Transverse colon (tissue), 4 donors: ENCODE measurements around the gene ZBED1.

Experiments used
- EP300 ChIP-seq: sonication (generic); formaldehyde crosslinking; IDR thresholded peaks from one replicate; pipeline ENCODE4 v1.6.1; 2017; ENCODE audit warnings: antibody characterized with exemption, low read depth
- POLR2A ChIP-seq: fragments of 450-650 bp; IDR thresholded peaks from one replicate; pipeline ENCODE4 v1.6.1; 2016; ENCODE audit warnings: antibody characterized with exemption, mild to moderate bottlenecking, moderate library complexity
- POLR2AphosphoS5 ChIP-seq, 3 donors: sonication (generic); formaldehyde crosslinking; IDR thresholded peaks; one replicate each; pipeline ENCODE4 v1.6.1; 2016; ENCODE audit warnings: antibody characterized with exemption in 3 of 3
- TF ChIP-seq, protein P1 (sequence below), 5 experiments: fragments of 200-600 bp in 3 of 5; fragments of 450-650 bp in 2 of 5; sonication (generic) in 3 of 5; IDR thresholded peaks; 1 replicate in 2 of 5; 2 replicates in 3 of 5; pipeline ENCODE4 v1.5.1; 2016 to 2017; ENCODE audit warnings: antibody characterized with exemption in 5 of 5, inconsistent platforms in 3 of 5, mild to moderate bottlenecking in 2 of 5, moderate library complexity in 1 of 5

DNA sequence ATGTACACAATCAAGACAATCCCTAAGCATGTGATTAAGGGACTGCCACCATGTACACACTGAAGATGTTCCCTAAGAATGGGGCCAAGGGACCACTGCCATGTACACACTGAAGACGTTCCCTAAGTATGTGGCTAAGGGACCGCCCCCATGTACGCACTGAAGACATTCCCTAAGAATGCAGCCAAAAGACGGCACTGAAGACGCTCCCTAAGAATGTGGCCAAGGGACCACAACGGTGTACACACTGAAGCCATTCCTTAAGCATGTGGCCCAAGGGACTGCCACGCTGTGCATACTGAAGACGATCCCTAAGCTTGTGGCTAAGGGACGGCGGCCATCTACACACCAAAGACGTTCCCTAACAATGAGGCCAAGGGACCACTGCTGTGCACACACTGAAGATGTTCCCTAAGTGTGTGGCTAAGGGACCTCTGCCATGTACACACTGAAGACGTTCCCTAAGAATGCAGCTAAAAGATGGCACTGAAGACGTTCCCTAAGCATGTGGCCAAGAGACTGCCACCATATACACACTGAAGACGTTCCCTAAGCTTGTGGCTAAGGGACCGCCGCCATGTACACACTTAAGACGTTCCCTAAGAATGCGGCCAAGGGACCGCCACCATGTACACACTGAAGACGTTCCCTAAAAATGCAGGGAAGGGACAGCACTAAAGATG lies 26.4 kb downstream of the ZBED1 start:
- TF ChIP-seq, protein P1, sequence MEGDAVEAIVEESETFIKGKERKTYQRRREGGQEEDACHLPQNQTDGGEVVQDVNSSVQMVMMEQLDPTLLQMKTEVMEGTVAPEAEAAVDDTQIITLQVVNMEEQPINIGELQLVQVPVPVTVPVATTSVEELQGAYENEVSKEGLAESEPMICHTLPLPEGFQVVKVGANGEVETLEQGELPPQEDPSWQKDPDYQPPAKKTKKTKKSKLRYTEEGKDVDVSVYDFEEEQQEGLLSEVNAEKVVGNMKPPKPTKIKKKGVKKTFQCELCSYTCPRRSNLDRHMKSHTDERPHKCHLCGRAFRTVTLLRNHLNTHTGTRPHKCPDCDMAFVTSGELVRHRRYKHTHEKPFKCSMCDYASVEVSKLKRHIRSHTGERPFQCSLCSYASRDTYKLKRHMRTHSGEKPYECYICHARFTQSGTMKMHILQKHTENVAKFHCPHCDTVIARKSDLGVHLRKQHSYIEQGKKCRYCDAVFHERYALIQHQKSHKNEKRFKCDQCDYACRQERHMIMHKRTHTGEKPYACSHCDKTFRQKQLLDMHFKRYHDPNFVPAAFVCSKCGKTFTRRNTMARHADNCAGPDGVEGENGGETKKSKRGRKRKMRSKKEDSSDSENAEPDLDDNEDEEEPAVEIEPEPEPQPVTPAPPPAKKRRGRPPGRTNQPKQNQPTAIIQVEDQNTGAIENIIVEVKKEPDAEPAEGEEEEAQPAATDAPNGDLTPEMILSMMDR (IDR thresholded peaks at IDR 0.05), result no peak
- TF ChIP-seq POLR2A, result no peak
- TF ChIP-seq POLR2AphosphoS5 (IDR thresholded peaks at IDR 0.05), result no peak
- no peak for TF ChIP-seq EP300
